ENCODE measurements around the gene HYCC1. TPM values are rescaled to one million over a fixed set of nuclear protein-coding genes. Genes with fewer than 3 reads are reported as not detected.

HYCC1 gene
- total RNA-seq, 1 experiment from 2014 or later: 126 TPM

GRCh38 chr7:23022851-23023250 is 8.9 kb upstream of the HYCC1 start:
- Histone ChIP-seq H4K8ac (replicated peaks; ENCODE audit: insufficient read length, low read depth, low read length) (no peak overlapping the region), H3K9ac (ENCODE audit: extremely low read depth, insufficient read length, low read length) (no peak overlapping the region), H4K5ac (ENCODE audit: insufficient read length, low read depth, low read length) (no peak overlapping the region), H3K4ac (ENCODE audit: low read depth, low read length) (no peak overlapping the region), H2BK12ac (ENCODE audit: insufficient read length, low read depth, low read length) (no peak overlapping the region), H3K27ac (ENCODE audit: insufficient read length, low read depth, low read length) (no peak overlapping the region), H3K4me1 (ENCODE audit: insufficient read depth, low read length) (peaks cover 2% of the 10 kb centered on the region; the same call in 1 of the 2 replicates), H4K91ac (ENCODE audit: insufficient read length, low read depth, low read length) (no peak overlapping the region), H3K56ac (ENCODE audit: insufficient read length, low read depth, low read length) (no peak overlapping the region), H3K4me2 (ENCODE audit: insufficient read depth, insufficient read length, low read length) (no peak overlapping the region), H3K23ac (ENCODE audit: insufficient read length, low read depth, low read length) (no peak overlapping the region), H3K14ac (ENCODE audit: insufficient read depth, low read length) (no peak overlapping the region), H3T11ph (ENCODE audit: low read length) (no peak overlapping the region), H3K18ac (ENCODE audit: insufficient read length, low read depth, low read length) (no peak overlapping the region), H2BK5ac (ENCODE audit: insufficient read length, low read length) (no peak overlapping the region), H2BK15ac (ENCODE audit: low read depth, low read length) (no peak overlapping the region), H2AFZ (ENCODE audit: low read length) (no peak overlapping the region), H2AK5ac (ENCODE audit: insufficient read length, low read length) (no peak overlapping the region), H2BK20ac (ENCODE audit: low read depth, low read length, poor library complexity, severe bottlenecking) (no peak overlapping the region), H3K9me3 (ENCODE audit: control insufficient read depth, low read depth, low read length) (no peaks in the 10 kb centered on the region), H3K79me1 (ENCODE audit: insufficient read depth, low read depth, low read length, poor library complexity, severe bottlenecking) (no peaks in the 10 kb centered on the region), H3K23me2 (ENCODE audit: insufficient read length, low read depth, low read length, poor library complexity, severe bottlenecking) (no peaks in the 10 kb centered on the region), H2BK120ac (ENCODE audit: low read depth, low read length, poor library complexity, severe bottlenecking) (no peak overlapping the region), H4K20me1 (ENCODE audit: control insufficient read depth, insufficient read depth, insufficient read length) (no peaks in the 10 kb centered on the region), H3K79me2 (ENCODE audit: insufficient read depth, low read length) (no peaks in the 10 kb centered on the region), H3K27me3 (ENCODE audit: insufficient read depth, low read length) (no peaks in the 10 kb centered on the region)
- peaks cover 0 to 2% of the 10 kb centered on the region in 2 experiments; a peak in 1 of 5 replicates for H3K9me3 Mint-ChIP-seq
- H3K27ac Mint-ChIP-seq: no peak overlapping the region
- peaks cover 15 to 16% of the 10 kb centered on the region in 2 experiments for H3K4me1 Mint-ChIP-seq
- TF ChIP-seq, protein P1, sequence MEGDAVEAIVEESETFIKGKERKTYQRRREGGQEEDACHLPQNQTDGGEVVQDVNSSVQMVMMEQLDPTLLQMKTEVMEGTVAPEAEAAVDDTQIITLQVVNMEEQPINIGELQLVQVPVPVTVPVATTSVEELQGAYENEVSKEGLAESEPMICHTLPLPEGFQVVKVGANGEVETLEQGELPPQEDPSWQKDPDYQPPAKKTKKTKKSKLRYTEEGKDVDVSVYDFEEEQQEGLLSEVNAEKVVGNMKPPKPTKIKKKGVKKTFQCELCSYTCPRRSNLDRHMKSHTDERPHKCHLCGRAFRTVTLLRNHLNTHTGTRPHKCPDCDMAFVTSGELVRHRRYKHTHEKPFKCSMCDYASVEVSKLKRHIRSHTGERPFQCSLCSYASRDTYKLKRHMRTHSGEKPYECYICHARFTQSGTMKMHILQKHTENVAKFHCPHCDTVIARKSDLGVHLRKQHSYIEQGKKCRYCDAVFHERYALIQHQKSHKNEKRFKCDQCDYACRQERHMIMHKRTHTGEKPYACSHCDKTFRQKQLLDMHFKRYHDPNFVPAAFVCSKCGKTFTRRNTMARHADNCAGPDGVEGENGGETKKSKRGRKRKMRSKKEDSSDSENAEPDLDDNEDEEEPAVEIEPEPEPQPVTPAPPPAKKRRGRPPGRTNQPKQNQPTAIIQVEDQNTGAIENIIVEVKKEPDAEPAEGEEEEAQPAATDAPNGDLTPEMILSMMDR (conservative IDR thresholded peaks at IDR 0.05): no peak
- WGBS (ENCODE audit: extremely low coverage, insufficient read length, low lambda C conversion rate): no CpG with 5 or more reads among the region's 2 CpGs
- no peak for DNase-seq
- H3K27me3 Mint-ChIP-seq (ENCODE audit: low read depth): no peaks in the 10 kb centered on the region; the same call in 1 of the 2 replicates
- no peak overlapping the region for H3K4me3 Mint-ChIP-seq
- no peaks in the 10 kb centered on the region; a peak in 1 of 7 replicates for H3K36me3 Mint-ChIP-seq (ENCODE audit: insufficient read depth in 1 of 3, low read depth in 3 of 3)

Measured in H9 (cell line).